GM18502 (cell line): ENCODE data around the gene FBLN2.

ENCODE experiments used
- ATAC-seq: cut with Tn5 transposase; IDR thresholded peaks from one replicate; pipeline ENCODE4 v1.9.1; 2021; ENCODE audit warnings: mild to moderate bottlenecking; ENCODE audit not compliant: unreplicated experiment, poor library complexity

FBLN2 gene

DNA sequence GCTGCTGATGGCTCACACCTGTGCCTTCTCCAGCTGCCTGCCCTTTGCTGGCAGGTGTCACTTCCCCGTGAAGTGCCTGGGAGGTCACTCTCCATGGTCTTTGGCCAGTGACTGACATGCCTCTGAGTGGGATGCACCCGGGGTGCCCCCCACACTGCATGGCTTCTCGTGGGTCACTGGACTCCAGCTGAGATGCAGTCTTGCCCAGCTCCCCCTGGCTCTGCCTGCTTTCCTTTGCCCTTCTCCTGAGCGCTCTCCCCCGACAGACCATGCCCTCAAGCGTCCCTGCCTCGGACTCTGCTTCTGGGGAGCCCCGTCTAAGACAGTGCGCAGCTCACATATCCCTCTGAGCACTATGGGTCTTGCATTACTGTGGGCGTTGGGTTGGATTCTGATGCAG, 14.4 kb downstream of the FBLN2 start:
- no peak for ATAC-seq

DNA sequence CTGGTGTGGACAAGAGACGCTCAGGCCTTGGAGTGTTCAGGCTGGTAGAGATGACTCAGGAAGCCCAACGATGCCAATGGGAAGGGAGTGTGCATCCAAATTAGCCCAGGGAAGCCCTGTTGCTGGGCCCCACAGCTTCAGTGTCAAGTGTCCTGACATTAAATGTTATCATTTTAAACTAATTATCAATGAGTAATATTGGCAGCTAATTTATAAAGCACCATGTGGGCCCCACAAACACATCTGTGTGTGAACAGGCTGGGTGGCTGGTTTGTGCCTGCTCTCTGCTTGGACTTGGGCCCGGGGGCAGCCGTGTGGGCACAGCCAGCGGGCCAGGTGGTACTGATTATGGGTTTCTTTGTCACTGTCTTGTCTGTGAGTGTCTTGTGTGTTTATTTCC, 15.0 kb downstream of the FBLN2 start:
- ATAC-seq, result no peak

DNA sequence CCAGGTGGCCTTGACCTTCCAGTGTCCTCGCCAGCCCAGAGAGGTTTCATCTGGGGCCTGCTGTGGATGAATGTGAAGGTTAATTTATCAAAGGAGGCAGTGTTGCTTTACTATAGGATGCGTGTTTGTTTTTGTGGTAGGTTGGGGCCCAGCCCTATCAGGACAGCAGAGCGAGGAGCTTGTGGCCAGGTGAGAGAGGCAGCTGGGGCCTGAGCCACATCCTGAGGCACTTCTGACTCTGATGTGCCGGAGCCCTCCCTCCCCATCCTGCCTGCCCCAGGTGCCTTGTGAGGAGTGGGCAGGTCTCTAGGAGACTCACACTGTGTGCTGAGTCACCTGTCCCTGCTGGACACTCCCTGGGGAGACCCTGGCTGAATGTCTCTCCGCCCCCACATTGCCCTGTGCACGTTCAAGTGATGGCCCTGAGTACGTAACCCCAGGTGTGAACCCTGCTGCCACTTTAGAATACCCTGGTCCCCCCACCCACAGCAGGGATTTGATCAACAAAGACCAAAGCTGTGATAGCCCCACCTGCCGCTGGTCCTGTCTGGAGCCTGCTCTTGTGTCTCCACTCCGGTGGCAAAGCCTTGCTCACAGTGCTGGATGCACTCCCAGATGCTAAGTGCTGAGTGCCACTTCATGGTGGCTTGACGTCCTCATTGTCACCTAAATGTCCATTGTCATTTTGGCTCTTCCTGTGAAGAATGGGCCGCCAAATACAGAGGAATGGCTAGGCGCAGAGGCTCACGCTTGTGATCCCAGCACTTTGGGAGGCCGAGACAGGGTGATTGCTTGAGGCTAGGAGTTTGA, 16.0 kb downstream of the FBLN2 start:
- no peak for ATAC-seq

DNA sequence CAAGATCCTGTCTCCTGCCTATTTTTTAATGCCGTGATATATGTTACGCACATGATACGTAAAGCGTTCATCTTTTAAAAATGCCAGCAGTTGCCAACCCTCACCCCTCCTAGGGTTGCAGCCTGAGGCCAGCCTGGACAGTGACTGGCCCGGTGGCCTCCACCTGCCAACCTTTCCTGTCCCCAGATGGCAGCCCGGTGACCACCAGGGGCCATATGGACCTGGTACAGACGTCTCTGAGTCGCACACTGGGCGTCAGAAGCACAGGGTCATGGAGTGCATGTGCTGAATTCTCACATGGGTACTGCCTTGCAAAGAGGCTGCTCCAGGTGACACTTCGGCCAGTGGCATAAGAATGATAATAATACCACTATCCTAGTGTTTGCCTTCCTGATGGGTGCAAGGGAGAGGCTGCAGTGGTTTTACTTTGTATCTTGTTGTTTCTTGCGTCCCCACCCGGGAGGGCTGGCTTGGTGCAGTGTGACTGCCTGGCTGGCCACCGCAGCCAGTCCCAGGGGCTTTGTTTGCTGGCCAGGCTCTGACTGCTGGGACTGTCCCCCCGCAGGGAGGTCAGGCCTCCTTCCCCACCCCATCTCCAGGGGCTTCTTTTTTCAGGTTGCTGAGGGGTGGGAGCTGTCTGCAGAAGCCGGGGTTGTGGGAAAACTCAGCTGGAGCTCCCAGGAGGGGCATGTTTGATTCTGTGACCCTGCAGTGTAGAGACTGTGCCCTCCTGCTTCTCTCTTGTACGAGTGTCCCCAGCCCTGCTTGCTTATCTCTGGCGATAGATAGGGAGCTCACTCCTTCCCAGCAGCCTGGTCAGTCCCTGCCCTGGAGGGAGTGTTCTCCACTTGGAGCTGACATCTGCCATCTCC, 16.9 kb downstream of the FBLN2 start:
- ATAC-seq, result no peak

DNA sequence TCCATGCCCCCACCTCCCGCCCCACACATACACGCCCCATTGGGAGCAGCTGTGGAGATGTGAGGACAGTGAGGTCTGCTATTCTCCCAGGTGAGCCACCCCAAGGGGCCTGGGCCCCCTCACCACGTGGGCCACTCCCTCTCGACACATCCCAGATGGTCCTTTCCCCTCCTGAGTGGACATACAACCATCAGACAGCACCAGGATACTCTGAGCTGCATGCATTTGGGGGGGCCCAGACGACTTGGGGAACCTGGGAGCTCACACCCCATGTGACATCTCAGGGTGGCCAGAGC, 17.5 kb downstream of the FBLN2 start:
- no peak for ATAC-seq

DNA sequence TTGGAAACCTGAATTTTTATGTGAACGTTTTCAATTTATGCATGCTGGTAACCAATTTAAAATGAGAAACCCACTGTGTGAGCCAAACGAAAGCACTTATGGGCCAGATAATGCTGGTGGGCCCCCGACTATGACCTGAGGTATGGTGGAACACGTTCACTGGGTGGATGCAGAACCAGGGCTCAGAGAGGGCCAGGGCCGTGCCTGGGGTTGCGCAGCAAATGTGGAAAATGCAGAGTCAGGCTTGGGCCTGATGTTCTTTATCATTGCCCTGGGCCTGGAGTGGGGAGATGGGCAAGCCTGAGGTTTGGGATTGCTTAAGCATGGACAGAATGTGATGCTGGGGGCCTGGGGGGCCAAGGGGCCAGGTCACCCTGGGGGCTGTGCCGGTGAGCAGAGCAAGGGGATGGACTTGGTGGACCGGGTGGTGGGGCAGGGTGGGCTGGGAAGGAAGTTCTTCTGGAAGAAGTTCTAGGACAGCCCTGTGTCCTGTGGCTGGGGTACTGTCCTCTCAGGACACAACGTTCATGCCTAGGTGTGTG, 17.9 kb downstream of the FBLN2 start:
- no peak for ATAC-seq

DNA sequence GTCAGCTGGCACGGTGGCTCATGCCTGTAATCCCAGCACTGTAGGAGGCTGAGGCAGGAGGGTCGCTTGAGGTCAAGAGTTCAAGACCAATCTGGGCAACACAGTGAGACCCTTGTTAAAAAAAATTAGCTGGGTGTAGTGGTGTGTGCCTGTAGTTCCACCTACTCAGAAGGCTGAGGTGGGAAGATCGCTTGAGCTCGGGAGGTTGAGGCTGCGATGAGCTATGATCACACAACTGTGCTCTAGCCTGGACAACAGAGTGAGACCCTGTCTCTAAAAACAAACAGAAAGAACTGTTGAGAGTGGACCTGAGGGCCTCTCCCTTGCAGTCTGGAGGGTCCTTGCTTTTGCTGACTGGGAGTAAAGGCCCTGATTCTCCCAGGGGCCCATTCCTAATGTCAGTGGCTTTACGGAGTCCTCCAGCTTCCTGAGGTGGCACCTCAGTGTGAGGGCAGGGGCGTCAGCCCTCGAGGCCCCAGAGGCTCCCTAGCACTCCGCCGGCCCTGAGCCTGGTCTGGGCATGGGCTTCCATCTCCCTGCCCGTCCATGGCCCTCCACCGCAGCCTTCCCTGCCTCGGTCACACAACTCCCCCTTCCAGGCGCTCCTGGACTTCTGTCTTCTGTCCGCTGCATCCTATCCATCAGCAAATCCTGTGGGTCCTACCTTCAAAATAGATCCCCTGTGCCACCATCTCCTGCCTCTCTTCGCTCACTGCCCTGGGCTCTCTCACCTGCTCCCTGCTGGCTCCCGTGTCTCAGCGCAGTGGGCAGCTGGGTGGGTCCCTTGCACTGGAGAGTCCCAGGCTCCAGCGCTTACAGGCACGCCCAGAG, 19.0 kb downstream of the FBLN2 start:
- no peak for ATAC-seq

DNA sequence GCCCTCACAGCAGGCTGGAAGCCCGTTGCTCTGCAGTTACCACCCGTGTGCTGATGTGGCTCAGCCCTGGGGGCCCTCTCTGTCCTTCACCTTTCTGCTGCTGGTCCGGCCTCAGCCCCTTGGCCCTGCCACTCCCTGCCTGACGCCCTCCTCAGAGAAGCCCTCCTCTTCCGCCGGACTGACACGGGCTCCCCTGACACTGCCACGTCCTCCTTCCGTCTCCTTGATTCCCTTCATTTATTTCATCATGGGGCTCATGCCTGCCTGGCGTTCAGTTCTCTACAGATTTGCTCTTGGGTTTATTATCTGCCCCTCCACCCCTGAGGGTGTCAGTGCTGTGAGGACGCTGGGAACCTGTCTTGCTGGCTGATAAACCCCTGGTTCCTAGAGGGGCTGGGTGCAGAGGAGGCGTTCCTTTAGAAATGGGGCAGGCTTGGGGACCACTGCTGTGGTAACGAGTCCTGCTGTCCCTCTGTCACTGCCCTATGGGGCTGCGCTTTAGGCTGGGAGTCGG, 19.6 kb downstream of the FBLN2 start:
- ATAC-seq, result no peak

DNA sequence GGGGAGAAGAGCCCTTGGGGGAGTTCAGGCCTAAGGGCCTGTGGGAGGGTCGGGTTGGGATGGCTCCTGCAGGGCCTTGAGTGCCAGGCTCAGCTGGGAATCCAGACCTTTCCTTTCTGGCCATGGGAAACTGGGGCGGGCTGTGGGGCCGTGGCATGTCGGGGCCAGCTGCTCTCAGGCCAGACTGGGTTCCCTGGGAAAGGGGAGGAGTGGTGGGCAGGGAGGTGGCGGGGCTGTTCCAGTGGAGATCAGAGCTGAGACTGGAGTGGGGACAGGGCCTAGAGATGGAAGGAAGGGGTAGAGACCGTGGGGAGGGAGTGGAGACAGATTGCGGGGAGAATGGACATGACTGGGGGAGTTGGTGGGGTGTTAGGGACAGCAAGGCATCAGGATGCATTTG, 20.3 kb downstream of the FBLN2 start:
- ATAC-seq, result no peak

DNA sequence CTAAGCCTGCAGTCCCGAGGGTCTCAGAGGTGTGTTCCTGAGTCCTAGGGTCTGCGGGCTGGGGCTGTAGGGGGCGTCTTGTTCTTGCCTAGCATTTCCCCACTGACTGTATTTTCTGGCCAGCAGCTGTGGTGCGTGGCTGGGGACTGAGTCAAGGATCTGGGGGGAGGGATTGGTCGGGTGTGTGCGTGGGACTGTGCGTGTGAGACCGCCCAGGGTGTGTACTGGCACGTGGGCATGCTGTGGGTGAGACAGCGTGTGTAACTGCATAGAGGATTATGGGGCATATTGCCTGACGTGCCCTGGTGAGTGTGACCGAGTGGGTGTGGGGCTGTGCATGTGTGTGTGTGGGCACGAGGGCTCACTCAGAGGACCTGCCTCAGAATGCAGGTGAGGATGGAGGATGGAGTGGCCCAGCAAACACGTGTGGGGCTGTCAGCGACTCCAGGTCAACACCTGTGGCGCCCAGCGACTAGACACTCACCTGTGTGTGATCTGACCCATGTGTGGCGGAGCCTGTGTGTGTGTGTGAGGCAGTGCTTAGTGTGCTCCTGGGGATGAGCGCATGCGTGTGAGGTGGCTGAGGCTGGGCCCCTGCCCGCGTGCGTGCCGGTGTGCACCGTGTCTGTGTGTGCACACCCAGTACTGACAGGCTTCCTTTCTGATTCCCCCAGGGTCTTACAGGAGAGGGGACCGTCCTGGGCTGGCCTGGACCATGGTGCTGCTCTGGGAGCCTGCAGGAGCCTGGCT, 20.9 kb downstream of the FBLN2 start:
- ATAC-seq, result no peak

DNA sequence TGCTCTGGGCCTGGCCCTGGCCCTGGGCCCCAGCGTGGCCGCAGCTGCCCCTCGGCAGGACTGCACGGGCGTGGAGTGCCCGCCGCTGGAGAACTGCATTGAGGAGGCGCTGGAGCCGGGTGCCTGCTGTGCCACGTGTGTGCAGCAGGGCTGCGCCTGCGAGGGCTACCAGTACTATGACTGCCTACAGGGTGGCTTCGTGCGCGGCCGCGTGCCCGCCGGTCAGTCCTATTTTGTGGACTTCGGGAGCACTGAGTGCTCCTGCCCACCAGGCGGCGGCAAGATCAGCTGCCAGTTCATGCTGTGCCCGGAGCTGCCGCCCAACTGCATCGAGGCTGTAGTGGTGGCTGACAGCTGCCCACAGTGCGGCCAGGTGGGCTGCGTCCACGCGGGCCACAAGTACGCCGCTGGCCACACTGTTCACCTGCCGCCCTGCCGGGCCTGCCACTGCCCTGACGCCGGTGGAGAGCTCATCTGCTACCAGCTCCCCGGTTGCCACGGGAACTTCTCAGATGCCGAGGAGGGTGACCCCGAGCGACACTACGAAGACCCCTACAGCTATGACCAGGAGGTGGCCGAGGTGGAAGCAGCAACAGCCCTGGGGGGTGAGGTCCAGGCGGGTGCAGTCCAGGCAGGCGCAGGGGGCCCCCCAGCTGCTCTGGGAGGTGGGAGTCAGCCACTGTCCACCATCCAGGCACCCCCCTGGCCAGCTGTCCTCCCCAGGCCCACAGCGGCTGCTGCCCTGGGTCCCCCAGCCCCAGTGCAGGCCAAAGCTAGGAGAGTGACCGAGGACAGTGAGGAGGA, 21.7 kb downstream of the FBLN2 start:
- ATAC-seq, result no peak

DNA sequence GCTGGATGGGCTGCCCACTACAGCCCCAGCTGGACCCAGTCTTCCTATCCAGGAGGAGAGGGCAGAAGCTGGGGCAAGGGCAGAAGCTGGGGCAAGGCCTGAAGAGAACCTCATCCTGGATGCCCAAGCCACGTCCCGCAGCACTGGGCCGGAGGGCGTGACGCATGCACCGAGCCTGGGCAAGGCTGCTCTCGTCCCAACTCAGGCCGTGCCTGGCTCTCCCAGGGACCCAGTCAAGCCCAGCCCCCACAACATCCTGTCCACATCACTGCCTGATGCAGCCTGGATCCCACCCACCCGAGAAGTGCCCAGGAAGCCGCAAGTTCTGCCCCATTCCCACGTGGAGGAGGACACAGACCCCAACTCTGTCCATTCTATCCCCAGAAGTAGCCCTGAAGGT, 22.3 kb downstream of the FBLN2 start:
- no peak for ATAC-seq

DNA sequence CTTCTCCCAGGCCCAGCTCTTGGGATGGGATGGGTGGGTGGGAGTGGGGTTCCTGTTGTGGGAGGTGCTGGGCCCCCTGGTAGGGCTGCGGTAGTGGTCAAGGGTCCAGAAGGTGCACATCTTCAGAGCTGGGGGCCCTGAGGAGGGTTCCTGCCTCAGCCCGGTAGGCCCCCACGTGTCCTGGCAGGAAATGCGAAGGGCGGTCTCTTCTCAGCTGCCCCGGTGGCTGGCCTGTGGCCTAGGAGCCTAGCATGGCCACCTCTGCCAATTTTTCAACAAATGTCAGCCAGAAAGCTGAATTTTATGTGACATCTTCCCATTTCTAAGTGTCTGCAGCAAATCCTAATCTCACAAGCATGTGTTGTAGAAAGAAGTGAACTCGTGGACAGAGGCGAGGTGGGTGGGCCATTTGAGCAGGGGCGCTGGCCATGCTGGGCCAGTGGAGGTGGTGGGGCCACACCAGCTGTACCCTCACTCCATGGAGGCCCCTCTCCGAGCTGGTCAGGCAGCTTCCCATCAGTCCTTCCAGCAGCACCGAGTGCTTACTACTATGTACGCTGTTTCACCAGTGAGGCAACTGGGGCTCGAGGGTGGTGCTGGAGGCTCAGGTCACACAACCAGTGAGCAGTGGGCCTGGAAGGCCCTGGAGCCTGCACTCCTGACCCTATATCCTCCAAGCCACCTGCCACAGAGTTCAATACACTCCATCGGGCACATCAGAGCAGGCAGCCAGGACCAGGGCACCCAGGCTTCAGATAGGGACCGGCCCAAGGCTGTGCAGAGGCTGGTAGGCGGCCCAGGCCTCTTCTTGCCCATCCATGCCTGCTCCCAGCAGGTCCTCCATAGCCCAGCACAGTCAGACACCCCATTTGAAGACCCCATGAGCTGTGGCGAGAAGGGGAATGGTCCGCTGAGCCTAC, 23.2 kb downstream of the FBLN2 start:
- no peak for ATAC-seq

DNA sequence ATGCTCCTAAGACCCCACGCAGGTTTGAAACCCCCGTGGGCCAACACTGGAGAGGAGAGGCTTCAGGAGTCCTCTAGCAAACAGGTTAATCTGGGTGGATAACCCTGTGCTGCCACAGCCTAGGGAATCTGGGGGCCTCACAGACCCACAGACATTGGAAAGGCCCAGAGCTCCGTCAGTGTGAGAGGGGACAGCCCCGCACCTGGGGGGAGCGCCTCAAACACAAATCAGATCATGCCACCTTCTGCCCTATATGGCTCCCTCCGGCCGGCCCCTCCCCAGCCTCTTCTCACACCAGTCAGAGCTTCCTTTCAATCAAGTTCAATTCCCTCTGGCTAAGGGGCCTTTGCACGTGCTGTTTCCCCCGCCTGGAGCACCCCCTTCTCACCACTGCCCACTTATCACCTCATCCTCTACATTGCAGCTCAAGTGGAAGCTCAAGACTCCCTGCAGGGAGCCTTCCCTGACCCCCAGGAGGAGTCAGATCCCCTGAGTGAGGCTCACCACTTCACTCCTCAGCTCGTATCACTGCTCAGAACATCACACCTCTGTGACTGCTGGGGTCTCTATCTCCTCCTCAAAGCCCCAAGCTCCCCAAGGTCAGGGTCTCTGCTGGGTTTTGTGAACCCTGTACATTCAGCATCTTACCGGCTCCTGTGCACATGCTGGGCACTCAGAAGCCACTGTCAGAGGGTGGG, 24.1 kb downstream of the FBLN2 start:
- no peak for ATAC-seq

DNA sequence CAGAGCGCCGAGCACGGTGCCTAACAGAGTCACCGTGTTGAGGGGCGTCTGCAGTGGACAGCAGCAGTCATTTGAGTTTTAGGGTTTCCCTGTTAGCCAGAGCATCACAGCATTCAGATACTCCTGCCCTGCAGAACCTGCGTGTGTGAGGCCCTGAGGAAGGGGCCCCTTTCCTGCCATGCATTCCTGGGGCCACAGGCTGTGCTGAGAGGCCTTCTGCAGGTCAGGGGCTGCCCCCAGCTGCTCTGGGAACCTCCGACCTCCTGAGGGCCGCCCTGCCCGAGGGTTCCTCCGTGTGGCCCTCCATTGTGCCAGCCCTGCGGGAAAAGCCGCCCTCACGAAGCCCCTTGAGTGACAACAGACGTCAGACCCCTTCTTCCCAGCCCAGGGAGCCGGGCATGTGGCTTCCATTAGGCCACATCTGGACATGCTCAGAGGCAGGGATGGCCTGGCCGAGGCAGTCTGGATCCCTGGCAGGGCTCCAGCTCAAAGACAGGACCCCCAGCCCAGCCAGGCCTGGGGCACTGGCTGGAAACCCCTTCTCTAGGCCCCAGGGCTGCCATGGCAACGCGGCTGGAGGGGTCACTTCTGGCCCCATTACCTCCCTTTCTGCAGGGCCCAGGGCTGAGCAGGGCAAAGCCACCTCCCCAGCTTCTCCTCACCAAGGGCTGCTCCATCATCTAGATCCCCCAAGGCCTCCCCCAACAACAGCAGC, 25.3 kb downstream of the FBLN2 start:
- ATAC-seq, result no peak

DNA sequence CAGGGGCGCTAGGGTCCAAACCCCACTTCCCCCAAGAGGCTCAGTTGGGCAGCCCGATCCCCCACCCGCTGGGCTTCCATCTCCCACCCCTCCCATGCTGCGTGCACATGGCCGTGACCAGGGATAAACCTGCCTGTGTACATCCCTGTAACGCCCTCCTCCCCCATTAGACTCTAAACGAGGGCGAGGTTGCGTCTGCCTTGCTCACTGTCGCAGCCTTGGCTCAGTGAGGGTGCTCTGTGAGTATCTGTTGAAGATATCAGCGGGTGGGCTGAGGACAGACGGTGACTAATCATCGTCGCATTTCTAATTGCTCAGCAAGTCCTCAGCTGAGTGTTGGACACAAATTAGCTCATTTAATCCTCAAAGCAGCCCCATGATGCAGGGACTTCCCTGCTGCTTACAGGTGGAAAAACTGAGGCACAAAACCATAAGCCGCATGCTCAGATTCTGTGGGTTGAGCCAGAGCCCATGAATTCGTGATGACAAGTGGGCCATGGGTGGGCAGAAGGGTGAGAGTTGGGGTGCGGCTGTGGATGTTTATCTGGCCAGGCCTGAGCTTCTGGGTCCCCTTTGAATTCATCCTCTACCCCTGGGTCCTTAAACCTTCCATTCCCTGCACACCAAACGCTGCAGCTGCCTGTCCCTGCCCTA, 26.0 kb downstream of the FBLN2 start:
- ATAC-seq, result no peak
